Measurements from ENCODE around the gene CMKLR1.

The CMKLR1 gene

GRCh38 chr12:108315486-108316105, 23.5 kb downstream of the CMKLR1 start:
- DNase-seq = no peak

DNA sequence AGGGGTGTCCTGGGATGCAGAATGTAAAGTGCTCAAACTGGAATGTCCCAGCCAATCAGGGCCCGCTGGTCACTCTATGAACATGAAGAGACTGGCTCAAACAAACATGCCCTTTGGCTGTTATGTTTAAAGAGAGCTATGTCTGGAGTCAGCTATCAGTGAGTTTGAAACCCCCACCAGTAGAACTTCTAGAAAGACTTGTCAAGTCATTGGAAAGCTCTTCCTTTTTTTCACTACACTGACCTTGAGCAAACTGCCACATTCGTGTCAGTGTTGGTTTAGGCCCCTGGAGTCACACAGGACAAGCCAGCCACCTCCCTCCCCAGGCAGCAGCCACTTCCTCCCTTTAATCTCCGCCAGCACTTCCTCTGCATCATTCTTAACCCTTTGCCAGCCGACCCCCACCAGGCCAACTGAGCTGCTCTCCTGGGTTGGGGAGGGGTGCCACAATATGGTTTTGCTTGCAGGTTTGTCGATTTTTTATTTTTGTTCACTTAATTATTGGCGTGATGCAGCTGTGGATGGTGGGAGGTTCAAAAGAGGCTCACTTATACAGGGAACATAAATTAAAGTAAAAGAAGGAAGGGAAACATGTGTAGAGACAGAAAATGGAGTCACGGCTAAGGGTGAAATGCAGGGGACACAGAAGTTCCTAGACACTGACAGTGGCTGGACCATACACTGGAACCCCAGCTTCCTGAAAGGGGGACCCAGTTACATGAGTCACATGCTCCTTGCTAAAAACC, 25.3 kb downstream of the CMKLR1 start:
- DNase-seq = no peak

- DNase-seq = no peak
Measured at GRCh38 chr12:108313241-108313605, 25.9 kb downstream of the CMKLR1 start.

GRCh38 chr12:108312693-108313189, 26.4 kb downstream of the CMKLR1 start:
- DNase-seq = no peak

DNA sequence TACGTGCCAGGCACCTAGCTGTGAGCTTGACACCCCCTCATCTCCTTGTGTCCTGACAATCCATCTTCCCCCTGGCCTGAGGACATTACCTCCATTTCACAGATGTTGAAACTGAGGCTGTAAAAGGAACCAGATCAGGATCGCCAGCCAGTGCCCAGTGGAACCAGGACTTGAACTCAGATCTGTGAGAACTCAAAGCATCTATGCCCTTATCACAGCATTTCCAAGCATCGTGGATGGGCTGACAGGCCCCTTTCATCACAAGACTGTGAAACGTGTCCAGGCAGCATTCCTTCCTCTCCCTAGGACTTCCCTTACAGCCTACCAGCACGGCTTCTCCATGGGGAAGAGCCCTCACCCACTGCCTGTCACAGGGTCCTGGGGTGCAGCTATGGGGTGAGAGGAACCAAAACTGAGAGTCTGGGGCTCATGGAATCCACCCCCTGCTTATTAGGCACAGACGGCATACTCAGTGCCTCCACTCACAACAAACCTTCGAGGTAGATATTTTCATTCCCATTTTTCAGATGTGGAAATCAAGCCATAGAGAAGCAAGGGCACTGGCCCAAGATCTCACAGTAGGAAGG, 26.9 kb downstream of the CMKLR1 start:
- DNase-seq = no peak

DNA sequence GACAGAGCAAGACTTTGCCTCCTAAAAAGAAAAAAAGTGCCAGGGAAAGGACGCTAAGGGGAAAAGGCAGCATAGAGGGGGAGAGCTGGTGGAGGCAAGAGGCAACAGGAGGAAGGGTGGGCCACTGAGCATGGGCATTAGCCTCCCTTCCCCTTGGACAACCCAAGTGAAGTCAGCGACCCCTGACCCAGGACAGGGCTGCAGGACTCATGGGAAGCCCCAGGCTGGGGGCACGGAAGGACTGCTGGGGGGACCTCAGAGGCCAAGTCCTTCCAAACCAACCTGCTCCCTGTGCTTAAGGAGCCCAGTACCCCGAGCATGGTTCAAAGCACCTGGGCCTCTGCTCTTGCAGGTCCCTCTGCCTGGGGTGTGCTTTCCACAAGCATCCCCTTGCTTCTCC, 27.5 kb downstream of the CMKLR1 start:
- no peak for DNase-seq

DNA sequence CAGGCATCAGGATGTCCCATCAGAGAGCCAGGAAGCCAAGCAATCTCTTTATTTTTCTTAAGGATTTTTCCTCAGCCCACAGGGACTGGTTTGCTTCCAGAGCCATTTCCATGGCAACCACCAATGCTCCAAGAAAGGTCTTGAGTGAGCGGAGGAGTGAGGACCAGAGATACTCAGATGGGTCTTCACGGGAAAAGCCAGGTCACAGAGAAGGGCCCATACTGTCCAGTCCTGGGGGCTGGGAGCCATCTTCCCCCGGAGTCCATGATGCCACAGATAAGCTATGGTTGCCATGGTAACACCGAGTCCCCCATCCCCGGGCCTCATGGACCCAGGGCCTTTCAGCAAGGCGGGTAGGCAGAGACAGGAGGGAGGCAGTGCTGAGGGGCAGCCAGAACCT, 28.6 kb downstream of the CMKLR1 start:
- DNase-seq = no peak

DNA sequence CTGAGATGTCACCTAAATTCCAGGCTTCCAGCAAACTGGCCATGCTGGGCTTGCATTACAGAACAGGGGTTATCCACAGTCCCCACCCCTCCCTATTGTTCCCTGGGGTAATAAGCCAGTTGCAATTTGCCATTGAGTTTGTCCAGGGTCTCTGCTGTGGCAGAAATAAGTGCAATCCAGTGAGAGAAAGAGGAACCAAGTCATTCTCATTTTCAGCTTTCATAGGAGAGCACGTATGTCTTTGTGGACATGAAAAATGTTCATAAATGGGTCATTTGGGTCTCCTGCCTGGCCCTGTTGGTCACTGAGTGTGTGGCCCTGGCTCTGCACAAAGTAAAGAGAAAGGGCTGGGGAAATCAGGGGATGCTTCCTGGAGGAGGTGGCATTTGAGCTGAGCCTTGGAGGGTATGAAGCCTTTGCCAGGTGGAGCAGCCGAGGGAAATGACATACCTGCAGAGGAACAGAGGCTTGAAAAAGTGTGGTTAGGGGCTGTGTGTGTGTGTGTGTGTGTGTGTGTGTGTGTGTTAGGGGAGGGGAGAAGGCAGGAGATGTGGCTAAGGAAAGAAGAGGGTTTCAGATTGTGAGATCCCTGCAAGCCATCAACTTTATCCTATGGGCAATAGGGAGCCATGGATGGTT, 29.3 kb downstream of the CMKLR1 start:
- no peak for DNase-seq

DNA sequence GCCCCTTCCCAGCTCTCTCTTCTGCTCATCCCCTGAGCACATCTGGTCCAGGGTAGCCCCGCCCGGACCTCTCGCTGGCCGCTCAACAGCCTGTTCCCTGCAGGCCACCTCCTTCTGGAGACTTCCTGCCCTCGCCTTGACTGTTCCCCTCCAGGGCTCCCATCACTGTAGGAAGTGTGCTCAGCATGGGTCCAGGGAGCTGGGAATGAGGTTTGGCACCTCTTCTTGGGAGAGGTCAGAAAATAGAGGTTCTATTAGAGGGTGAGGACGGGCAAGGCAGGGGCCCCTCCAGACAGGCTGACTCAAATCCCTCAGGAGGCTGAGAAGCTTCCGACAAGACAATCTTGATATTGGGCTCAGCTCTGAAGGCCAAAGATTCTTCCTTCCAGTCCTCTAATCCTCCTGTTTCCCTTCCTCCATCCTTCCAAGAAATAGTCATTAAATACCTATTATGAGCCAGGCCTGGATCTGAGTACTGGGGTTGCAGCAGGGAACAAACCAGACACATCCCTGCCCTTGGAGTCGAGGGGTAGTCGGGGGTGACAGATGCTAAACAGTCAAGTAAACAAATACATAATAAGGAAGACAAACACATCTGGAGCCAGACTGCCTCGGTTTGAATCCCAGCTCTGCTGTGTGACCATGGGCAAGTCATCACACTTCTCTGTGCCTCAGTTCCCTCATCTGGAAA, 30.6 kb downstream of the CMKLR1 start:
- no peak for DNase-seq

DNA sequence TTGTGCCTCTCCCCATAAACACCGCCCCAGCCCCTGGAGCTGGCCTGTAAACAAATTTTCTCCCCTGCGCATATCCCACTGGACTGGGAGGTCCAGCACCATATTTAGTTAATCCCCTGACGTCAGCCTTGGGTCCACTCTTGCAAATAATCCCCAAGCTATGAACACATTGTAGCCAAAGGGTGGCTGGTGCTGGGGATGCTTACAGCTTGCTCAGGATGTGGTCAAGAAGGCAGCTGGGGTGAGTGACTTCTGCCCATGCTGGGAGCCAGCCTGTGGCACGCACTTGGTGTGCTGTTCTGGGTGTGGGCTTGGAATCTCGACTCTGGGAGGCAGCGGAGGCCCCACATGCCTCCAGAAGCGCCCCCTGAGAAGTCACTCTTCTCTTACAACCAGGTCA, 32.1 kb downstream of the CMKLR1 start:
- DNase-seq = no peak

- DNase-seq = no peak
Measured at GRCh38 chr12:108306506-108306905, 32.6 kb downstream of the CMKLR1 start.

- DNase-seq = no peak
Measured at GRCh38 chr12:108305991-108306501, 33.1 kb downstream of the CMKLR1 start.

DNA sequence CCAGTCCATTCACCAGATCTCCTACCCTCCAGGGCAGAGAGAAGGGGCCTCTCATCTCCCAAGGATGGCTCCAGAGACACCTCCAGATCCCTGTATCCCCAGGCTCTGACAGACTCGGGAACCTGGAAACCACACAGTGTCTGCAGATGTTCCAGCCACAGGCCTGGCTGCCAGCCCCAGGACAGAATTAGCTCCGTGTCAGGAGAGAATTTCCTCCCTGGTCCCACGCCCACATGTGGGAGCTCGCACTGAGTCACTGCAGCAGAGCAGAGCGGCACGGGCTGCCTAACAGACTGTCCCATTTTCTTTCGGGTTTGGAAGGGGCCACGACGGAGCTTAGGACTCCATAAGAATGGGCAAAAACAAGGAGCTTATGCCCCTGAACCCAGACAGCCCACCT, 33.6 kb downstream of the CMKLR1 start:
- no peak for DNase-seq

DNA sequence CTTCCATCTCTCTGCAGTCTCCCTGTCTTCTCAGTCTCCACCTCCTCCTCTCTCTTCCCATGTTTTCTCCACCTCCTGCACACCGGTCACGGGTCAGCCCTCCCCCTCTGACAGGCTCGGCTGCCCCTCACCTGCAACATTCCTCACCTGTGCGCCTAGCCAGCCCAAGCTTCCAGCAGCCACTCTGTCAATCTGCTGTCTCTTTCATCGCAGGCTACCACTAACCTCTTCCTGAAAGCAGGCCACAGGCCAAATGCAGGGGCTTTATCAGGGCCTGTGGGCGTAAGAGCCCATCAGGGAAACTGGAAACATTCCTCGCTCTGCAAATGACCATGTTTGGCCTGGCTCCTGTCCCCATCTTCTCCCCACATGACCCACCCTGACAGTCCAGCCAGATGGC, 34.5 kb downstream of the CMKLR1 start:
- DNase-seq = no peak

- no peak for DNase-seq
Measured at GRCh38 chr12:108303703-108304102, 35.4 kb downstream of the CMKLR1 start.

DNA sequence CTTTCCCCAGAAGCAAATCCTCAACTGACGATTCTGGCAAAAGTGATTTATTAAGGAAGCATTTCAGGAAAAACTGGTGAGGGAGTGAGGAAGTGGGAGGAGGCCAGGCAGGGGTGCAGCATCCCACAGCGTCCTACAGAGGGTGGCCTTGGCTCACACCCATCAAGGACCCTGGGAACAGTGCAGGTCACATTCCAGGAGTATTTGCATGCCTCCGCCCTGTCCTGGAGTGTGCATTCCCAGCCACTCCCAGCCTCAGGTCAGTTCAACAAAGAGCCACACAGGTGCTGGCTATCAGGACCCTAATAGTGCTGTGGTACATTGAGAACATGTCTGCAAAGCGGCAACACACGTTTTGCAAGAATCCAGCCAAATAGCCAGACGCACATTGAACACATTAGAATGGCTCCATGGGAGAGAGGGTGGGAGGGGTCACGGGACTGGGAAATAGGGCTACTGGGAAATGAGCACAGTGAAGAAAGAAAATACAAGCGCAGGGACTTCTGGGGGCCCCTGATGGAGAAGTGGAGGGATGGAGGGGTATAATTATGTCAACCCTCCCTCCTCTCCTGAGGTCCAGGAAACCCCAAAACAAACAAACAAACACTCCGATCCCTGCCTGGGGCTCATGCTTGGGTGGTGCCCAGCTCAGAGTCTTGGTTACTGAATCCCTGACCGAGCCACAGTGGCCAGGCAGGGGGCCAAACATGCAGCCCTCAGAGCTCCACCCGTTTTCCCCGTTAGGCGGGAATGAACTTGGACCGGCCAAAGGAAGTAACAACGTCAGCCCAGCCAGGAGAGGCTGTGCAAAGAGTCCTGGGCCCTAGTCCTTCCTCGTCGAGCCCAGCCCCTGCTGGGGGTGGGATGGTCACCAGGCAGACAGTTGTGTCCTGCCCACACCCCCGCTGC, 36.5 kb downstream of the CMKLR1 start:
- DNase-seq = no peak

DNA sequence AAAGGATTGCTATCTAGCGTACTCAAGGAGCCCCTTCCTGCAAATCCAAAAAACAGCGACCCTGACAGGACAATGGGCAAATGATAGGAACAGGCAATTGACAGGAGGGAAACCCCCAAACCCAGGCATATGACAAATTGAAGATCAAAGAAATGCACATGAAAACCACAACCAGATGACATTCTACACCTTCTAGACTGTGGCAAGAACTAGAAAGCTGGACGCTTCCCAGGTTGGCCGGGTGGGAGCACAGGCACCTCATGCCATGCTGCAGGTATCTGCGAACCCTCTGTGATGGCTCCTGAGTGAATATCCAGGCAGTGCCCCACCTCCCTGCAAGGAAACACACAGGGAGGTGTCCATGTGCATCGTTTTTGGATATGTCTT, 37.1 kb downstream of the CMKLR1 start:
- no peak for DNase-seq

GRCh38 chr12:108301346-108301745, 37.8 kb downstream of the CMKLR1 start:
- no peak for DNase-seq

- no peak for DNase-seq
Measured at GRCh38 chr12:108299980-108300696, 39.0 kb downstream of the CMKLR1 start.

GRCh38 chr12:108299516-108299915, 39.6 kb downstream of the CMKLR1 start:
- no peak for DNase-seq

DNA sequence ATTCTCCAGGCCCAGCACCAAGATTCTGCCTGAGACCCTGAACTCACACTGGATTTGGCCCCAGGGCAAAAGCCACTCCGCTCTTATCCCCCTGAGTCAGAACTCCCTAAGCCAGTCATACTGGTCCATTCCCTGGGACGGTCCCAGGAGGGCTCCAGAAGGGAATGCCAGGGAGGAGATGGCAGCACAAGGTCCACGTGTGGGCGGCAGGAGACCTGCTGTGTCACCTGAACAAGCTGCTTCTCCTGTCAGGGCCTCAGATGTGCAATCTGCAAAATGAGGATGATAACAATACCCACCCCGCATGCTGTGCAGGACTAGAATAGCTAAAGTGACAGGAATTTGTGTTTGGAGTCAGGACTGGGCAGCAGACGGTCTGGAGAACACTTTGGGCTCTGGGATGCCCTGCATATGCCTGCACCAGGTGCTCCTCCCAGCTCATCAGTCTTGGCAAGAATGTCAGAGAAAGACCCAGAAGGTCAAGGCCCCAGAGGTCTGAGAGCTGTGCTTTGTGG, 40.3 kb downstream of the CMKLR1 start:
- no peak for DNase-seq

Data from NCI-H748 treated with DMSO at 0.1 percent for 48 hours (cell line).